ENCODE results near the gene DTL.

The DTL gene

DNA sequence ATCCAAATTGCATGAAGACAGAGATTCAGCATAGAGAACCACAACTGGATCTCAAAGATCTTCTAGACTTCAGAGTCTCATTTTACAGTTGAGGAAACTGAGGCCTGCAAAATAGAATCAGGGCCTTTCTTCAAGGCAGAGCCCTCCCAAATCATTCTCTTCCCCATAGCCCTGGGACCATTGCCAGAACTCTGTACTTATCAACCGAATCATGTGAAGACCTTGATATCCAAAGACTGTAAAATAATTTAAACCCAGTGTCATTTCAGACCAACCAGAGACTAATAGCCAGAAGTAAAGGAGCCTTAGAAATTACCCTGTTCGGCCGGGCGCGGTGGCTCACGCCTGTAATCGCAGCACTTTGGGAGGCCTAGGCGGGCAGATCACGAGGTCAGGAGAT lies 90.1 kb downstream of the DTL start:
- Histone ChIP-seq H3K9me2 (replicated peaks; ENCODE audit: control insufficient read depth, low read length) (no peaks in the 10 kb centered on the region), H3K27ac (ENCODE audit: low read depth, low read length) (no peak overlapping the region), H3K9me3 (ENCODE audit: control insufficient read depth, insufficient read depth, low read length) (no peaks in the 10 kb centered on the region), H3K4me1 (ENCODE audit: control insufficient read depth, low read length) (no peaks in the 10 kb centered on the region), H3K79me2 (ENCODE audit: control insufficient read depth, low read length) (no peaks in the 10 kb centered on the region), H3K4me3 (ENCODE audit: low read length) (no peak overlapping the region), H4K20me1 (ENCODE audit: control insufficient read depth, insufficient read depth, low read depth, low read length) (no peaks in the 10 kb centered on the region), H3K27me3 (ENCODE audit: control insufficient read depth, low read length) (no peaks in the 10 kb centered on the region), H3K36me3 (ENCODE audit: control insufficient read depth, low read length) (no peaks in the 10 kb centered on the region), H3F3A (ENCODE audit: control insufficient read depth, insufficient read depth) (no peaks in the 10 kb centered on the region), H3K4me2 (ENCODE audit: low read length) (no peak overlapping the region)
- TF ChIP-seq, protein P1, sequence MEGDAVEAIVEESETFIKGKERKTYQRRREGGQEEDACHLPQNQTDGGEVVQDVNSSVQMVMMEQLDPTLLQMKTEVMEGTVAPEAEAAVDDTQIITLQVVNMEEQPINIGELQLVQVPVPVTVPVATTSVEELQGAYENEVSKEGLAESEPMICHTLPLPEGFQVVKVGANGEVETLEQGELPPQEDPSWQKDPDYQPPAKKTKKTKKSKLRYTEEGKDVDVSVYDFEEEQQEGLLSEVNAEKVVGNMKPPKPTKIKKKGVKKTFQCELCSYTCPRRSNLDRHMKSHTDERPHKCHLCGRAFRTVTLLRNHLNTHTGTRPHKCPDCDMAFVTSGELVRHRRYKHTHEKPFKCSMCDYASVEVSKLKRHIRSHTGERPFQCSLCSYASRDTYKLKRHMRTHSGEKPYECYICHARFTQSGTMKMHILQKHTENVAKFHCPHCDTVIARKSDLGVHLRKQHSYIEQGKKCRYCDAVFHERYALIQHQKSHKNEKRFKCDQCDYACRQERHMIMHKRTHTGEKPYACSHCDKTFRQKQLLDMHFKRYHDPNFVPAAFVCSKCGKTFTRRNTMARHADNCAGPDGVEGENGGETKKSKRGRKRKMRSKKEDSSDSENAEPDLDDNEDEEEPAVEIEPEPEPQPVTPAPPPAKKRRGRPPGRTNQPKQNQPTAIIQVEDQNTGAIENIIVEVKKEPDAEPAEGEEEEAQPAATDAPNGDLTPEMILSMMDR (IDR thresholded peaks at IDR 0.05; ENCODE audit: low read depth, low read length, poor library complexity, severe bottlenecking), result no peak
- TF ChIP-seq EZH2phosphoT487 (IDR thresholded peaks at IDR 0.05; ENCODE audit: borderline replicate concordance, low read length), result no peak

- H3K4me2 ChIP-seq (ENCODE audit: low read length), result no peak overlapping the region
These were observed 91.7 kb downstream of the DTL start for GRCh38 chr1:212127221-212127620.

DNA sequence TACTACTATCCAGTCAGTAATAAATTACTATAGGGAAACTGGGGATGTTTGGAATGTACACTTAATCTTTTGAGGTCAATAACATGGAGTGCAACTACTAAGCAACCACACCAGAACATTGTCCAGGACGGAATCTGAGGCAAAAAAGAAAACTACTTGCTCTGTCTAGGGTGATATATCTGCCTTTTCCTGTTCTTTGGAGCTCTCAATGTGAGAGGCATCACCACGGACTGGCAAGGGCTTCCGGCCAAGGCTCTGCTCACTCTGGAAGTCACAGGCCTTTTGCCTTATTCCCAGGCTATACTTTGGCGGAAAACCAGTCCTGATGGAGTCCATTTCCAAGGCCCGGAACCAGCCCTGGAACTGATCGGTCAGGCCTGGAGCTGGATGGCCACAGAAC lies 94.2 kb downstream of the DTL start:
- Histone ChIP-seq H3K27ac (ENCODE audit: low read depth, low read length) (no peak overlapping the region), H3K4me3 (ENCODE audit: low read length) (no peak overlapping the region), H3K79me2 (ENCODE audit: control insufficient read depth, low read length) (no peaks in the 10 kb centered on the region), H3K9me2 (replicated peaks; ENCODE audit: control insufficient read depth, low read length) (no peaks in the 10 kb centered on the region), H4K20me1 (ENCODE audit: control insufficient read depth, insufficient read depth, low read depth, low read length) (no peaks in the 10 kb centered on the region), H3K9me3 (ENCODE audit: control insufficient read depth, insufficient read depth, low read length) (no peaks in the 10 kb centered on the region), H3K36me3 (ENCODE audit: control insufficient read depth, low read length) (no peaks in the 10 kb centered on the region), H3F3A (ENCODE audit: control insufficient read depth, insufficient read depth) (no peaks in the 10 kb centered on the region), H3K4me2 (ENCODE audit: low read length) (no peak overlapping the region), H3K4me1 (ENCODE audit: control insufficient read depth, low read length) (no peaks in the 10 kb centered on the region), H3K27me3 (ENCODE audit: control insufficient read depth, low read length) (no peaks in the 10 kb centered on the region)
- TF ChIP-seq, protein P1 (IDR thresholded peaks at IDR 0.05; ENCODE audit: low read depth, low read length, poor library complexity, severe bottlenecking), result no peak
- TF ChIP-seq EZH2phosphoT487 (IDR thresholded peaks at IDR 0.05; ENCODE audit: borderline replicate concordance, low read length), result no peak

More at GRCh38 chr1:212127221-212127620, 91.7 kb downstream of the DTL start:
- Histone ChIP-seq H3K27ac (ENCODE audit: low read depth, low read length) (no peak overlapping the region), H3K27me3 (ENCODE audit: control insufficient read depth, low read length) (no peaks in the 10 kb centered on the region), H3K4me3 (ENCODE audit: low read length) (no peak overlapping the region), H4K20me1 (ENCODE audit: control insufficient read depth, insufficient read depth, low read depth, low read length) (no peaks in the 10 kb centered on the region), H3K9me2 (replicated peaks; ENCODE audit: control insufficient read depth, low read length) (no peaks in the 10 kb centered on the region), H3K36me3 (ENCODE audit: control insufficient read depth, low read length) (no peaks in the 10 kb centered on the region), H3K4me1 (ENCODE audit: control insufficient read depth, low read length) (no peaks in the 10 kb centered on the region), H3F3A (ENCODE audit: control insufficient read depth, insufficient read depth) (no peaks in the 10 kb centered on the region), H3K9me3 (ENCODE audit: control insufficient read depth, insufficient read depth, low read length) (no peaks in the 10 kb centered on the region), H3K79me2 (ENCODE audit: control insufficient read depth, low read length) (no peaks in the 10 kb centered on the region)
- TF ChIP-seq EZH2phosphoT487 (IDR thresholded peaks at IDR 0.05; ENCODE audit: borderline replicate concordance, low read length), result no peak
- TF ChIP-seq, protein P1 (IDR thresholded peaks at IDR 0.05; ENCODE audit: low read depth, low read length, poor library complexity, severe bottlenecking), result no peak

DNA sequence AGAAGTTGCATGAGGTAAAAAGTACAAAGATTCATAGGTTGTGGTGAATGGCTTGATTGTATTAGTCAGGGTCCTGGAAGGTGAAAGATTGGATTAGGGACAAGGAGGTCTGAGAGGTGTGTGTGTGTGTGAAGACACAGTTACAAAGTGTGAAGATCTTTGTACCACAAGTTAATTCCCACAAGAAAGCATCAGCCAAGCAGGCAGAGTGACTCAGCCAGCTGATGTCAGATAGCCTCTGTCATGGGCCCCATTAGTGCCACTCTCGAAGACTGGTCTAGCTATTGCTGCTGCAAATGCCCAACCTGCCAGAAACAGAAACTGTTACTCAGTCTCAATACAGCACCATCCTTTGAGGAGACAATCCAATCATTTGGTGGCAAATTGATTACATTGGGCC lies 96.5 kb downstream of the DTL start:
- H3F3A ChIP-seq (ENCODE audit: control insufficient read depth, insufficient read depth), result no peaks in the 10 kb centered on the region
- H4K20me1 ChIP-seq (ENCODE audit: control insufficient read depth, insufficient read depth, low read depth, low read length), result no peaks in the 10 kb centered on the region
- TF ChIP-seq, protein P1 (IDR thresholded peaks at IDR 0.05; ENCODE audit: low read depth, low read length, poor library complexity, severe bottlenecking), result no peak
- TF ChIP-seq EZH2phosphoT487 (IDR thresholded peaks at IDR 0.05; ENCODE audit: borderline replicate concordance, low read length), result no peak
- no peaks in the 10 kb centered on the region for H3K27me3 ChIP-seq (ENCODE audit: control insufficient read depth, low read length)
- H3K36me3 ChIP-seq (ENCODE audit: control insufficient read depth, low read length), result no peaks in the 10 kb centered on the region
- H3K27ac ChIP-seq (ENCODE audit: low read depth, low read length), result no peak overlapping the region
- H3K9me2 ChIP-seq (replicated peaks; ENCODE audit: control insufficient read depth, low read length), result no peaks in the 10 kb centered on the region
- H3K4me2 ChIP-seq (ENCODE audit: low read length), result no peak overlapping the region
- no peak overlapping the region for H3K4me3 ChIP-seq (ENCODE audit: low read length)
- H3K4me1 ChIP-seq (ENCODE audit: control insufficient read depth, low read length), result no peaks in the 10 kb centered on the region
- H3K9me3 ChIP-seq (ENCODE audit: control insufficient read depth, insufficient read depth, low read length), result no peaks in the 10 kb centered on the region
- no peaks in the 10 kb centered on the region for H3K79me2 ChIP-seq (ENCODE audit: control insufficient read depth, low read length)

Measured in DOHH2 (cell line).